ENCODE results near the gene TAS1R1.

DNA sequence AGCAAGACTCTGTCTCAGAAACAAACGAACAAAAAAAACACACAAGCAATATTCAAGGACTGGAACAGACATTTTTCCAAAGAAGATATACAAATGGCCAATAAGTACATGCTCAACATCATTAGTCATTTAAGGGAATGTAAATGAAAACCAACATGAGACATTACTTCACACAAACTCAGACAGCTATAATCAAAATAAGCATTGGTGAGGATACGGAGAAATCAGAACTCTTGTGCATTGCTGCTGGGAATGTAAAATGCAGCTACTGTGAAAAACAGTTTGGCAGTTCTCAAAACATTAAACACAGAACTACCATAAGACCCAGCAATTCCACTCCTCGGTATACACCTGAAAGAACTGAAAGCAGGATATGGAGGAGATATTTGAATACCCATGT lies 16.2 kb upstream of the TAS1R1 start:
- TF ChIP-seq EZH2 (IDR thresholded peaks at IDR 0.05; ENCODE audit: insufficient read depth, poor library complexity, severe bottlenecking) (no peak), EZH2phosphoT487 (IDR thresholded peaks at IDR 0.05; ENCODE audit: insufficient read depth, low read depth) (no peak)
